GOT3 (cell line): ENCODE results near the gene RALGAPA2.
"Not testable (repeated sequence)": the region's sequence is repeated elsewhere in the genome, so short reads cannot be mapped to it uniquely, and the experiment has no call there.

Experiments used
- DNase-seq: peaks from one replicate; lab custom pipeline; 2025; ENCODE audit warnings: mixed read lengths; lab: John Stamatoyannopoulos, UW

RALGAPA2 gene

GRCh38 chr20:20367575-20368417 lies 344.6 kb downstream of the RALGAPA2 start, which contains the start of gene INSM1:
Gene INSM1, plus strand, starts transcription at chr20:20368104. Its CDS starts 164 bp downstream, at chr20:20368268.
- DNase-seq, result no peak

DNA sequence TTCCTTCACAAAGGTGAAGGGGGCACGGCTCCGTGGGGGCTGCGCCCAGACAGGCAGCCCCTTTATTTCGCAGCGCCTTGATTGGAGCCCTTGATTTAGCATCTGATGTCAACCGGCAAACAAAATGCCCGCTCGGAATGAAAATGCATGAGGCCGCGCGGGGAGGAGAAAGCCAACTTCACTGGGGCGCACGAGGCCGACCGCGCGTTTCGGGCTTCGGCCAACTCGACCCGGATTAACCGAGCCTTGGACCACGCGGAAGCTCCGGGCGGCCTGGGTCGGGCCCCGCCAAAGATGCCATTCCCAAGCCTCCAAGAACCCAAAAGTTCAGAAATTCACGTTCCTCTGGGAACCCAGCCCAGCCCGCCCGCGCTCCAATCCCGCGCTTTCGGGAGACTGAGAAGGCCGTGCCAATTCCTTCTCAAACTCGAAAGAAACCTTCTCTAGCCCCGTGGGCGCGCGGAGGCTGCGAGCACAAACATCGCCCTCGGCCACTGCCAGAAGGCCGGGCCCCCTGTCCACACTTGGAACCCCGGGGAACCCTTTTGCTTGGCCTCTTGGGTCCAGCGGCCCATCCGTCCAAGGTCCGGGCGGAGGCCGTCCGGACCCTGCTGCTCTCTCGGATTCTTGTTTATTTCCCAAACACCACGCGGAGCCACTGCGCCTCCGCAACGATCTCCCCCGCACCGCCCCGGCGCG lies 345.4 kb downstream of the RALGAPA2 start:
- no peak for DNase-seq

DNA sequence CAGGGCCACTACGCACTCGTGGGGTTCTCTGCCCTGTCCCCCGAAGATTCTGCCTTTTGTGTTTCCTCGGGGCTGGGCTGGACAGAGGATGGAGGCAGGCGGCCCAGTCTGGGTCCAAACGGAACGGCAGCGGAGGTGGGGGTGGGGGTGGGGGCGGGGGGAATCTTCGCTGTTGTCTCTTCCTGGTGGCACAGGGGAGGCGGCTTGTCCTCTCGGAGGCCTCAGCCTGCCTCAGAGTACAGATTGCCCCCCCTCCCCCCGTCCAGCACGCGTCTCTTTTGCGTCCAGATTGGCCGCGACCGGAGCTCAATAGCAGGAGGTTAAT lies 345.9 kb downstream of the RALGAPA2 start:
- no peak for DNase-seq

- DNase-seq, result no peak
Measured at GRCh38 chr20:20365480-20366161, 346.8 kb downstream of the RALGAPA2 start.

DNA sequence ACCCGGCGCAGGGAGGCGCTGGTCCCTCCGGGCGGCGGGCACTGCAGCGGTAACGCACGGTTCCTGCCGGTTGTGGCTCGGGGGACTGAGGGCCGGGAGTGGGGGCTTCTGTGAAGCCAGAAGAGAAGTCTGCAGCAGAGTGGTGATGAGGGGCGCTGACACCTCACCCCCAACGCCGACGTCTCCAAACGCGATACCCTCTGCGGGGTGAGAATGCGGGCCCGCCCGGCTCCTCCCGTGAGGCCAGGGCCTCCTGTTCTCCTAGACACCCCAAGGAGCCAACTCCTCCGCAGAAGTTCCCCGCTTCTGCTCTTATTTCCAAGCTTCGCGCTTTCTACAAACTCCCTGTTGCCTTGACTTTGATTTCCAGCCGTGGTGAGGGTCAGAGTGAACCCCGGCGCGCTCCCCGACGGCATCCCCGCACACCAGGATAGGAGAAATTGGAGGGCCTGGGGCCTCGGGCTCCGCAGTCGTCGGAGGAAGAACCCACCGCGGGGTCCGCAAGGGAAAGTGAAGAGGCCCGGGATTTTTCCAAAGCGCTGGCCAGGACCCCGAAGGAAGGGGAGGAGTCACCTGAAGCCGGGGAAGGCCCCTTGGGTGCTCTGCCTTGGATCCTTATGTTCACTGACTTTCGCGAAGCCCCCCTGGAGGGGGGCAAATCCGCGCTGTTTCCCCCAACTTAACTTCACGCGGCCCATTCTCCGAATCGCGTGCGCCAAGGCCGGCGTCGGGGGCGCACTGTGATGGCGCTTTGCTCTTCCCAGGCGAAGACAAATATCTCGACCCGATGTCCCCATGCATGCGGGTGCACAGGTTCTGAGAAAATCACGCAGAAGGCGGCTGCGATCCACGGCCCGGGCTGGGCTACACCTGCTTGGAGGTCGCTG lies 347.6 kb downstream of the RALGAPA2 start:
- no peak for DNase-seq

GRCh38 chr20:20363799-20364592 lies 348.4 kb downstream of the RALGAPA2 start:
- DNase-seq, result no peak

- DNase-seq, result no peak
Measured at GRCh38 chr20:20363434-20363798, 349.0 kb downstream of the RALGAPA2 start.

DNA sequence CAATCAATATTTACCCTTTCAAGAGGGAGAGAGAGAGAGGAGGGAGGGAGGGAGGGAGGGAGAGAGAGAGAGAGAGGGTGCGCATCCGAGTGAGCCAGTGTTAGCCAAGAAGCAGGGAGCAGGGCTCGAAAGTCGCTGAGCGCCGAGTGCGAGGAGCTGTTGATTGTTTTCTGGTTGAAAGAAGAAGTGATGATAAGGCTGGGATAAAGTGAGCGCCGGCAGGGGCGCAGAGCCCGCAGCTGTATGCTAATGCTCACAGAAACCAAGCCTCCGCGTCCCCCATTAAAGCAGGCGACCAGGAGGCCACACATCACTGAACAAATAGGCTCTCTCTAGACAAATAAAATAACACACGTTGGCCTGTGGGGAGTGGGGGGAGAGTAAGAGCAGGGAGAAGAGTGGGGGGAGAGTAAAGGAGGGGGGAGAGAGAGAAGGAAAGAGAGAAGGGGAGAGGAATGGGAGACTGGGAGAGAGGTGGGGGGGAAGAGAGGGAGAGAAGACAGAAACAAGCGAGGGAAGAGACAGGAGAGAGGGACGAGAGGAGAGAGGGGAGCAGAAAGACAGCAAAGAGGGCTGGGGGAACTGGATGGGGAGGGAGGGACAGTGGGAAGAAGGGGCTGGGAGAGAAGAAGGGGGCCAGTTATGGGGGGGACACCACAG lies 349.5 kb downstream of the RALGAPA2 start:
- no peak for DNase-seq

- DNase-seq, result no peak
Measured at GRCh38 chr20:20360464-20360863, 352.0 kb downstream of the RALGAPA2 start.

DNA sequence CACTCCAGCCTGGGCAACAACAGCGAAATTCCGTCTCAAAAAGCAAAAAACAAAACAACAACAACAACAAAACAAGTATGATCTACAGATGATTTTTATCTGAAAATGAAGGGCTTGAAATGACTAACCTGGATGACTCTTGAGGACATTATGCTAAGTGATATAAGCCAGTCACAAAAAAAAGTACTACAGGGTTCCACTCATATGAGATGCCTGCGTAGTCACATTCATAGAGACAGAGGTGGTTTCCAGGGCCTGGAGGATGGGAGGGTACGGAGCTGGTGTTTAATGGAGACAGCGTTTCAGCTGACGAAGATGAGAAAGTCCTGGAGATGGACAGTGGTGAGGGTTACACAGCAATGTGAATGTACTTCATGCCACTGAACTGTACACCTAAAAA lies 352.8 kb downstream of the RALGAPA2 start:
- DNase-seq, result no peak

DNA sequence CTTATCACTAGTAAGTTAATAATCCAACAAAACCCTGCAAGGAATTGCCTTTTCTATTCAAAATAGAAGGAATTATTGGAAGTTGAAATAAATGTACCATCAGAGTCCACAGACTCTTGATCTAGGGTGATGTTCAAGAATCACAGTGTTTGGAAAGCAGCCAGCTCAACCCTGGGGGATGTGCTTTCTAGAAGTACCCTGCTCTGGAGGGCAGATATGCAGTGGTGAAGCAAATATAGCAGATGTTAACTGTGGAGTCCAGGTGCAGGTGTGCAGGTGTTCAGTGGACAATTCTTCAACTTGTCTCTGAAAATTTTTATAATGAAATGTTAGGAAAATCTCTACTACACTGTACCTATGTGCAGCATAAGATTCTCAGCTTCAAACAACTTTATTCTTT lies 353.6 kb downstream of the RALGAPA2 start:
- DNase-seq, result no peak

GRCh38 chr20:20355503-20355902 lies 356.9 kb downstream of the RALGAPA2 start:
- DNase-seq, result not testable (repeated sequence)

- no peak for DNase-seq
Measured at GRCh38 chr20:20353576-20353975, 358.9 kb downstream of the RALGAPA2 start.

DNA sequence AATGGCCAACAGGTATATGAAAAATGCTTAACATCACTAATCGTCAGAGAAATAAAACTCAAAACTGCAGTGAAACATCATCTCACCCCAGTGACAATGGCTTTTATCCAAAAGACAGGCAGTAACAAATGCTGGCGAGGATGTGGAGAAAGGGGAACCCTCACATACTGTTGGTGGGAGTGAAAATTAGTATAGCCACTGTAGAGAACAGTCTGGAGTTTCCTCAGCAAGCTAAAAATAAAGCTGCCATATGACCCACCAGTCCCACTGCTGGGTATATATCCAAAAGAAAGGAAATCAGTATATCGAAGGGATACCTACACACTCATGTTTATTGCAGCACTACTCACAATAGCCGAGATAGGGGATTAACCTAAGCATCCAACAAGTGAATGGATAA lies 368.0 kb downstream of the RALGAPA2 start:
- no peak for DNase-seq

DNA sequence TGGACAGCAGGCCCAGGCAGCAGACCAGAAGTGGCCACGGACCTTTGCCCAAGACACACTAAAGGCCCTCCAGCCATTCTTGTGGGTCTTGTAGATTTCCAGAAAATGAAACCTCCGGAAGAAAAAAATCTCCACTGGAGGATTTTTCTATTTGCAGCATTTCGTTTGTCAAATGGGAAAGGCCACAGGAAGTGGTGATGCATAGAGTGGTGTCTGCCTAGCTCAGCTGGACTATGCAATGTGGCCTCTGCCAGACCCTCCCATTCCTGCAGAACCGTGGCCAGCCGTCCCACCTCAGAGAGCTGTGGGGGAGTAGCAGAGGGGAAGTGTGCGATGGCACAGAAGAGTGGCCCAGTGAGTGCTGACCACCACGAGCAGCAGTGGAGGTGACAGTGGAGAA lies 368.5 kb downstream of the RALGAPA2 start:
- no peak for DNase-seq
